ENCODE data around the gene CHORDC1. TPM values are rescaled to one million over a fixed set of nuclear protein-coding genes. Genes with fewer than 3 reads are reported as not detected.

The CHORDC1 gene
- total RNA-seq, 1 experiment from 2014 or later, result 88.8 TPM

- POLR2A ChIA-PET, result no interaction called here
- TF ChIP-seq POLR2AphosphoS5 (IDR thresholded peaks at IDR 0.05; ENCODE audit: low read depth, low read length), result no peak
- no peak for TF ChIP-seq CTCF (IDR thresholded peaks at IDR 0.05)
- TF ChIP-seq TCF7L2 (IDR thresholded peaks at IDR 0.05; ENCODE audit: low read depth, low read length), result no peak
- no peak for TF ChIP-seq REST (IDR thresholded peaks at IDR 0.05; ENCODE audit: insufficient read depth in 1 of 2, low read depth in 2 of 2, low read length in 1 of 2)
- no peak for TF ChIP-seq SIN3A (IDR thresholded peaks at IDR 0.05; ENCODE audit: borderline replicate concordance, insufficient read depth, low read depth, low read length)
These were observed 12.1 kb upstream of the CHORDC1 start for GRCh38 chr11:90234977-90235376.

GRCh38 chr11:90229791-90230190 lies 6.9 kb upstream of the CHORDC1 start:
- Histone ChIP-seq H3K27ac (ENCODE audit: low read length) (no peak overlapping the region), H3K4me1 (ENCODE audit: control insufficient read depth, insufficient read depth, low read length) (no peaks in the 10 kb centered on the region), H3K4me3 (ENCODE audit: low read depth in 2 of 2, low read length in 2 of 2) (no peak overlapping the region), H3K27me3 (ENCODE audit: control insufficient read depth, insufficient read depth, low read length) (peaks cover 7% of the 10 kb centered on the region), H3K36me3 (ENCODE audit: control insufficient read depth, insufficient read depth, low read length) (no peaks in the 10 kb centered on the region), H3K9me3 (ENCODE audit: control insufficient read depth, insufficient read depth, low read depth, low read length) (no peaks in the 10 kb centered on the region)
- intact Hi-C loops (cut with micrococcal nuclease; ENCODE audit: unreplicated experiment) (no loop called here), in situ Hi-C loops (cut with HindIII; ENCODE audit: low pct_unique_long_range_greater_than_20kb, low sequenced_read_pairs) (no loop called here)
- ATAC-seq (no peak), DNase-seq (ENCODE audit: low read depth, low spot score) (no peak)
- POLR2A ChIA-PET, result no interaction called here
- BruUV-seq (replicated peaks), result no TSS peak
- no peak for TF ChIP-seq REST (IDR thresholded peaks at IDR 0.05; ENCODE audit: insufficient read depth in 1 of 2, low read depth in 2 of 2, low read length in 1 of 2)
- TF ChIP-seq SIN3A (IDR thresholded peaks at IDR 0.05; ENCODE audit: borderline replicate concordance, insufficient read depth, low read depth, low read length), result no peak
- TF ChIP-seq TCF7L2 (IDR thresholded peaks at IDR 0.05; ENCODE audit: low read depth, low read length), result no peak
- CTCF ChIA-PET, result no interaction called here

More at GRCh38 chr11:90234977-90235376, 12.1 kb upstream of the CHORDC1 start:
- H3K36me3 ChIP-seq (ENCODE audit: control insufficient read depth, insufficient read depth, low read length), result no peaks in the 10 kb centered on the region
- H3K4me3 ChIP-seq (ENCODE audit: low read depth in 2 of 2, low read length in 2 of 2), result no peak overlapping the region
- no peaks in the 10 kb centered on the region for H3K9me3 ChIP-seq (ENCODE audit: control insufficient read depth, insufficient read depth, low read depth, low read length)
- no peak for DNase-seq (ENCODE audit: low read depth, low spot score)
- in situ Hi-C loops (cut with HindIII; ENCODE audit: low pct_unique_long_range_greater_than_20kb, low sequenced_read_pairs) (no loop called here), intact Hi-C loops (cut with micrococcal nuclease; ENCODE audit: unreplicated experiment) (no loop called here)
- no peak overlapping the region for H3K27ac ChIP-seq (ENCODE audit: low read length)
- no TSS peak for BruUV-seq (replicated peaks)
- peaks cover 9% of the 10 kb centered on the region for H3K27me3 ChIP-seq (ENCODE audit: control insufficient read depth, insufficient read depth, low read length)
- ATAC-seq, result no peak
- no peaks in the 10 kb centered on the region for H3K4me1 ChIP-seq (ENCODE audit: control insufficient read depth, insufficient read depth, low read length)
- CTCF ChIA-PET, result no interaction called here

Measured in Panc1 (cell line).